GM10847 (cell line): ENCODE data around the gene RNF207.

ENCODE experiments used
- POLR2A ChIP-seq: IDR thresholded peaks from 2 replicates; pipeline ENCODE4 v1.6.1; 2011; ENCODE audit not compliant: insufficient read length; ENCODE audit errors: extremely low read depth

Gene RNF207

DNA sequence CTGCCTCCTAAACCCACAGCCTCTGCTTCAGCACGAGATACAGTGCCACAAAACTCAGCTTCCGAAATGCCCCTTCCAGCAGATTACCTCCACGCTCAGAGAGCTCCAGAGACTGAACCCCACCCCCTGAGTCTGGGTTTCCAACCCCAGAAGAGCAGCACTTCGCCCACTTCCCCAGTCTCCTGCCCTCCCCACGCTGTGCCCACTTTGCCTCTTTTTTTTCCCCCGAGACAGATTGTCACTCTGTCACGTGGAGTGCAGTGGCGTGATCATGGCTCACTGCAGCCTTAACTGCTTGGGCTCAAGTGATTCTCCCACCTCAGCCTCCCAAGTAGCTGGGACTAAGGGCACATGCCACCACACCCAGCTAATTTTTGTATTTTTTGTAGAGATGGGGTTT is 19.7 kb downstream of the RNF207 start:
- no peak for TF ChIP-seq POLR2A

DNA sequence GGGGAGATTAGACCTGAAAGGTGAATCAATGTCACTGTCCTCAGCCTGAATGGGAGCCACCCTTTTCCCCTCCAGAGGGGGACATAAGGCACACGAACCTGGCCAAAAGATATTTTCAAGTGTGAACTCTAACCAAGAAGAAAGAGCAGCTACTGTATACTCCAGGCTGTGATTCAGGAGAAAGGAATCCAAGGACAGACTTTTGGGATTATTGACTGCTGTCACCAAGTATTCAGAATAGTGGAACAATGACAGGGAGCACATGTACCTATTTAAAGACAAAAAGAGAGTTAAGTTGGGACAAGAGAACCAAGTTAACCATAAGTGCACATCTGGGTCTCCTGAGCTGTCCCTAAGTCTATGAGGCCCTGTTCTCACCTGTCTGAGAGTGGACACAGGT is 27.5 kb downstream of the RNF207 start:
- TF ChIP-seq POLR2A, result no peak

DNA sequence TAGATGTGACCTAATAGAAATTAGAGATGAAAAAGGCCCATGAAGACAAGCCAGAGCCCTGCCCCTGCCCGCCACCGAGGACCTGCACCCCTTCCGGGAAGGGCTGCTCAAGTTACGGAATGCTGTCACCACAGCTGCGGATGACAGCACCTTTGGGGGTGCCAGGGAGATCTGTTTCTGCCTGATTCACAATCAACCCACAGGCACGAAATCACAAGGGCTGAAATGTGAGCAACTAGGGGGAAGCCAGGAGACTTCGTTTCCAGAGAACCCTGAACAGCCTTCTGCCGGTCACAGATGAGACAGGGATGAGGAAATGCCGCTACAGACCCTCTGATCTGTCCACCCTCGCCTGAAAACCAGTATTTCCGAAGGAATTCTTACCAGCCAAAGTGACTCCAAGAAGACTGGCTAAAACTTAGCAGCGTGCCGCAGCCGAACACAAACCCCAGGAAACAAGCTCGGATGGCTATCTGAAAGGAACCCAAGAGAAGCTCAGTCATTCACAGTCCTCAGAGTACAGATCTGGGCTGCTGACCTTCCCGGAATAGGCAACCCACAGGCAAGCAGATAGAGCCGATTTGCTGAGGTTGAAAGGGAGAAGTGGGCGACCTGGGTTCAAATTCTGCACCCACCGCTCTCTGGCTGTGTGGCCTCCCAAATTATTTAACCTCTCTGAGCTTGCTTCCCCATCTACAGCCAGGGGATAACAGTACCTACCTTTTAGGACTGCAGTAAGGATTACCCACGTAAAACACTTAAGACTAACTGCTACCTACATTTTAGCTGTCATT is 28.8 kb downstream of the RNF207 start:
- TF ChIP-seq POLR2A, result no peak

DNA sequence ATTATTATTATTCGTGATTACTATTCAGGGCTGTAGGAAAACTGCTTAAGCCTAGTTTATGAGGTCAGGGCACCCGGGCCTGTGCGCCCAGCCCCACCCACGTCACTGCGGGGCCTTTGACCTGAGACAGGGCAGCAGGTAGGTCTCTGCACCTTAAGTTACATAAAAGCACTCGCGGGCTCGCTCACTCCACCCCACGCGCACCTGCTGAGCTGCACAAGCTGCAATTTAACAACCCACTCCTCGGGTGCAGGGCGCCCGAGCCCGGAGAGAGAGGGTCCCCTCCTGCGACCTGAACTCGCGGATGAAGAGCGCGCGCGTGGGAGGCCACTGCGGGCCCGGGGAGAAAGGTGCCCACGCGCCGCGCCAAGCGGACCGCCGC is 29.4 kb downstream of the RNF207 start:
- TF ChIP-seq POLR2A, result no peak

DNA sequence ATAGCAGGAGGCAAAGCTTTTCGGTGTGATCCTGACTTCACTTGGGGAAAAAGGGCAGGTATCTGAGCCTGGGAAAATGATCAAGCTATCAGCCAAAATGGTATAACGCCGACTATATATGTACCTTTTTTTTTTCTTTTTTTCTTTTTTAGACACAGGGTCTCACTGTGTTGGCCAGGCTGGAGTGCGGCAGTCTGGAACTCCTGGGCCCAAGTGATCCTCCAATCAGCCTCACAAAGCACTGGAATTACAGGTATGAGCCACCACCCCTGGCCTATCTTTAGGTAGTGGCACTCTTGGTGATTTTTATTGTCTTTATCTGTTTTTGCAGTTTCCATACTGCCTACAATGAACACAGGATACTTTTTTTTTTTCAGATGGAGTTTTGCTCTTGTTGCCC is 31.2 kb downstream of the RNF207 start:
- no peak for TF ChIP-seq POLR2A

DNA sequence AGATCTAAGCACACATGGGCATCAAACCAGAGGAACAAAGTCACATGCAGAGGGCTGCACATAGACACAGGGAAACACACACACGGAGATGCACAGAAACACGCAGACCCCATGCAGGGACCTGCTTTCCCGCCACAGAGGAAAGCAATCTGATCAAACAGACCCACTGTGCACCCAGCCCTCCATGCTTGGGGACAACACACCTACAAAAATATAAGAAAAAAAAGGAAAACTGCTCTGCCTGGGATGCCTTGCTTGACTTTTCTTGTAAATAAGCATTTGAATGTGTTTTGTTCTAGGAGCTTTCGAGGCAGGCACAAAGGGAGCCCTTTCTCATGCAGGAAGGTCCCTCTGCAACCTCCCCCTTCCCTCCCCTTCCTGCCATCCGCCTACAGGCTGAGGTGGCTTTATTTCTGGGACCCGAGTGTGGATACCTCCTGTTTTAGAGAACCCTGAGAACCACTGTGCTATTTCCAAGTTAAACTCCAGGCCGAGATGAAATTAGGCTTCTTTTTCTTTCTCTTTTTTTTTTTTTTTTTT is 33.4 kb downstream of the RNF207 start:
- TF ChIP-seq POLR2A, result no peak

DNA sequence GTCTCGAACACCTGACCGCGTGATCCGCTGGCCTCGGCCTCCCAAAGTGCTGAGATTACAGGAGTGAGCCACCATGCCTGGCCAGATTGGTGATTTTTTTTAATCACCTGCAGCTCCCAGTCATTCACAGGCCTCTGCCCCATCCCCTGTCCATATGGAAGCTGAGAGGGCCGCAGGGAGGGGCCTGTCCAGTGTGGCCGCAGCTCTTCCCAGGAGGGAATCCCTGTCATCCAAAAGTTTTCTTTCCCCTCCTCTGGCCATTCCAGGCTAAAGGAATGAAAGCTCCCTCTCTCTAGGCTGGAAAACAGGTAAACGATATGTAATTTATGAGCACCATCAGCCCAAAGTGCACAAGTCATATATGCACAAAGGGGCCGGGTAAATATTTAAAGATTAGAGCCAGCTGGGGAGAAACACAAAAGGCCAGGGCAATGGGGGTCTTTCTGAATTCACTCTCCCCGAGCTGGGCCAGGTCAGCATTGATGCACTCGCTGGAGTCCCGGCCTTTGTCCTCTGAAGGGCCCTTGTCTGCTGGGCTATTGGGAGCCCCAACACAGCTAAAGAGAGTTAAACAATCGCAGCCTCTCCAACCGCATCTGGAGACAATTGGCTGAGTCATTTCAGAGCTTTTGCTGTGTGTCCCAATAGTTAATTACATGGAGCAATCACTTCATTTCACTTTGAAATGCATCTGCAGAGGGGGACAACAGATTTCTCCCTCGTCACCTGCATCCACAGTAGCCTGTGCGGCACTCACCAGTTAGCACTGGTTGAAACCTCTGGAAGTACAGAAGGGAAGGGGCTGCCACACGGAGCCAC is 34.2 kb downstream of the RNF207 start:
- TF ChIP-seq POLR2A, result no peak

DNA sequence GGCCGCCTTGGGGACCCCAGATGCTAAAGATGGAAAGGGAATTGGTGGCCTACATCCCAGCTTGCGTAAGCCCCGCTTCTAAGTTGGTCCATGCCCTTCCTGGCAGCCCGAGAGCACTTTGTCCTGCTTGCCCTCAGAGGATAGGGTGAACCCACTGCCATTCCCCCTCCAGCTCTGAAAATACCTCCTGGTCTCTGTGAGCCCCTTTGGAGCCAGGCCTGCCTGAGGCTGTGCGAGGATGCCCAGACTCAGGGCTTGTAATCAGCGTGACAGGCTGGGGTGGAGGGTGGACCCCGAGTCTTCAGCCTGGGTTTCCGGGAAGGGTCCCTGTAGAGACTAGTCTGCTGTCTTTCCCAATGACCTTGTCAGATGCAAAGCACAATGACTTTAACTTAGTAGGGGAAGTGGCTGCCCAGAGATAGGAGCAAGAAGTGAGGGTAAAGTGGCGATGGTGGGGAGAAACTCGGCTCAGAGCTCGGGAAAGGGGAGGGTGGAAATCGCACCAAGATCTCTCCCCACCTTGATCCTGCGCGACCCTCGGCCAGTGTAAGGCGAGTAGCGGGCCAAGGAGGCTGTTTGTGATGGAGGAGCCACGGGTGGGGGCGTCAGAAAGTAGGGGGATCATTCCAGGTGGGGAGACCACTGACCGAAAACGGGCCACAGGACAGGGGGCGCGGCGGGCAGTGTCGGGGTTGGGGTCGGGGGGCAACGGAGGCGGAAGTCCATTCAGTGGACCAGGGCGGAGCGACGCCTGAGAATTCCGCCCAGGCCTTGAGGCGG is 35.4 kb downstream of the RNF207 start:
- no peak for TF ChIP-seq POLR2A

DNA sequence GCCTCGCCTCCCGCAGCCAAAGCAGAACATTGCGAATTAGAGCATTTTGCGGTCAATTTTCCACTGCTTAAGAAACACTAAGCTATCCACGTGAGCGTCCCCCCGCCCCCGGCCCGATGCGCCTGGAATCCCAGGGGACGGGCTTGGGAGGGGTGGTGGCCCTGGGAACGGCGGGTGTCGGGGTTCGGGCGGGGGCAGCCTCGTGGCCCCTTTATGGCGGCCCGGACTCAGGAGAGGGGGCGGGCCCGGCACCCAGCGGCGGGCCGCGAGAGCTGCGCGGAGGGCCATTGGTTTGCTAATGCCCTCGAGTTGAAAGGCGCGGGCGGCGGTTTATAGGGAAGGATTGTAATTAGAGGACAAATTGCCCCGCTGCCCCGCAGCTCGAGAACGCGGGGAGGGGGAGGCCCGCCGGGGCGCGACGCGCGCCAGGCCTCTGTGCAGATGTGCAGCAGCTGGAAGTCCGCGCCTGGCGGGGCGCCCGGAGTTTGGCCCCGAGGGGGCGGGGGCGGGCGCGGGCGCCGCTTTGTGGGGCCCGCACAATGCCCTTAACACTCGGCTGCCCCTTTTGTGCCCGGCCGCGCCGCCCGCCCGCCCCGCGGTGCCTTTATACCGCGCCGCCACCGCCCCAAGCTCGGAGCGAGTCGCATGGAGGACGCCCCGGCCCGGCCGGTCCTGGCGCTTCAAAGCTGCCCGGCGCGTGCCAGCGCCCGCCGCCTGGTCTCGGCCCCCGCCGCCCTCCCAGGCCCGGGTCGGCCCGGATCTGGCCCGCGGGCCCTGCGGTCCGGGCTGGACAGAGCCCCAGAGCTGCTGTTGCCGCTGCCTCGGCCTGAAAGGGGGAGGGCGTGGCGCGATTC is 36.2 kb downstream of the RNF207 start:
- TF ChIP-seq POLR2A, result no peak

DNA sequence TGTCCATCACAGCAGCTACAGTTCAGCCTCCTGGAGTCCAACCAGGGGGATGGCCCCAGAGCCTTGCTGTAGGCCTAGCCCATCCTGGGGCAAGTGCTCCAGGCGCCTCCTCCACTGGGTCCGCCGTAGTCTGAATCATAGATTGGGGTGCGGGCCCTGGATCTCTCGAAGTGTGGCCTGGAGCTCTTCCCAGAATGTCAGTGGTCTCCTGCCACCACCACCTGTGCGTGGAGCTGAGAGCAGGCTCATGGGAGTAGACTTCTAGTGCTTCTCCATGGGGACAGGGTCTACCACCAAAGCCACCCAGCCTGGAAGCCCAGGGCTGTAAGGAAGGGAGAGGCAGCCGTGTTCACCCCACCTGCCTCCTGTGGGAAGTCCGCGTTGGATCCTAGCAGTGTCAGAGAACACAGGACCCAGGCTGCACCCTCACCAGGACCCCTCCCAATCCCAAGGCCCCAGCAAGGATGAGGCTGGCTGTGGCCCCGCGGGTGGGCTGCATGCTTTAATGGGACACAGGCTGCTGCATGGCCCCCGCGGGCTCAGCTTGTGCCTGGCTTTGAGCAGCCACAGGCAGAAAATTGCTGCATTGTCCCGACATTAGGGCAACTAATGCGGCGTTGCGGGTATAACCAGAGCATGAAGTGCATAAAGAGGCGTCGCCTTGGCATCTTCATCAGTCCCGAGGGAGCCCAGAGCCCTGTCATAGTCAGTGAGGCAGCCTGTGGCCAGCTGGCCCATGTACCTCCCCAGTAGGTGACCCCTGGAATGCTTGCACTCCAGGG is 37.3 kb downstream of the RNF207 start:
- no peak for TF ChIP-seq POLR2A

DNA sequence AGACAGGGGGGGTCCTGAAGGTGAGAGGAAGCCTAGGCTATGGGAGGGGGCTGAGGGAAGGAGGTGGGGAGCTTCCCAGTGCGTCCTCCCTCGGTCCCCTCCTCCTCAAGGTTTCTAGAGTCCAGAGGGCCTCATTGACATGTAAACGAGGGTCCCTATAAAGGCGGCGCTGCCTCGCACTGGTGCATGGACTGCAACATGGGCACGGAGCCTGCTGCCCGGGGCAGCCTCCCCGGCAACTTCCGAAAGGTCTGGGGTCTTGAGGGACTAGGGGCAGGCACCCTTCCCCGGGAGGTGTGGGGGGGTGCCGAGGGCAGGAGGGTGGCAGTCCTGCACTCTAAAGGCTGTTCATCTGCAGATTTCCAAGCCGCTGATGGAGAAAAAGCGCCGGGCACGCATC is 38.1 kb downstream of the RNF207 start, which contains the start of gene HES3:
Gene HES3 (plus strand): TSS at position 187 of the 400 bp plus-strand sequence. CDS start 187 bp downstream, at position 374.
- TF ChIP-seq POLR2A, result no peak

DNA sequence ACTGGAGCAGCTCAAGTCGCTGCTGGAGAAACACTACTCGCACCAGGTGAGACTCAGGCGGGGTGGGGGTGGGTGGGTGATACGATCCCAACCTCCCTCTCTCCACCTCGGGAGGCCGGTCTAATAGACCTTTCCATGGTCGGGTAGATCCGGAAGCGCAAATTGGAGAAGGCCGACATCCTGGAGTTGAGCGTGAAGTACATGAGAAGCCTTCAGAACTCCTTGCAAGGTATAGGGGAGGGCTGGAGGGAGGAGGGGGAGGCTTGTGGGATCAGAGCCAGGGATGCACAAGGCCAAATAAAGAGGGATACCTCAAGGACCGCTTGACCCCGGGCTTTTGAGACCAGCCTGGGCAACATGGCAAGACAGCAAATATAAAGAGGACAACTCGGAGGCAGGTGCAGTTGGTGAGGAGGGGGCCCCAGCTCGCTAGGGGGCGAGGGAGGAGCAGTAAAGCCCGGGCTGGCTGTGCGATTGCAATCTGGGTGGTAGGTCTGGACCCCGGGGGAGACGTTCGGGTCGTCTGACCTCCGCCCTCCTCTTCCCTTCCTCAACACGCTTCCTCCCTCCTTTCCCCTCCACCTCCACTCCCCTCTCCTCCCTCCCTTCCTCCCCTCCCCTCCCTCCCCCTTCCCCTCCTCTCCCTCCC is 38.6 kb downstream of the RNF207 start:
- no peak for TF ChIP-seq POLR2A
